B cell (primary cell): ENCODE results near the gene CD81. TPM values are rescaled to one million over a fixed set of nuclear protein-coding genes. Genes with fewer than 3 reads are reported as not detected.
A peak's percentile ranks its signal among the peaks of the same experiment; 100 is the strongest.

ENCODE experiments used
- ATAC-seq: fragments of 200-7000 bp; cut with Tn5 transposase; one replicate; pipeline ENCODE4 v1.10.0; 2021; ENCODE audit warnings: low read depth, mild to moderate bottlenecking, moderate number of reproducible peaks, moderate library complexity
- CTCF ChIA-PET: fragments of 350-600 bp; sonication (Branson Sonifier 250); formaldehyde crosslinking; loops from one replicate; lab custom pipeline; 2021; ENCODE audit warnings: antibody characterized with exemption, inconsistent platforms; lab: Charles Lee
- POLR2A ChIA-PET: fragments of 350-600 bp; sonication (Branson Sonifier 250); formaldehyde crosslinking; loops from one replicate; lab custom pipeline; 2021; ENCODE audit warnings: antibody characterized with exemption; lab: Charles Lee
- DNase-seq: peaks from one replicate; pipeline ENCODE4 v3.0.0; 2013
- H2AFZ ChIP-seq: 2 replicates; pipeline ENCODE4 v1.6.1; 2012; ENCODE audit warnings: mild to moderate bottlenecking, low read depth, low read length; ENCODE audit not compliant: insufficient read depth, poor library complexity, severe bottlenecking
- H3K27ac ChIP-seq, 2 donors: 1 replicate in 1 of 2; 2 replicates in 1 of 2; pipeline ENCODE4 v1.5.1; 2012 to 2013; ENCODE audit warnings: low read length in 2 of 2, mild to moderate bottlenecking in 2 of 2, moderate library complexity in 1 of 2
- H3K27me3 ChIP-seq, 4 experiments: fragments of 200-600 bp in 1 of 4; sonication (generic) in 1 of 4; replicated peaks in 1 of 4; 1 replicate in 2 of 4; 2 replicates in 2 of 4; pipeline versions ENCODE4 v1.6.1 to v1.7.0; 2013 to 2016; ENCODE audit warnings: low read length in 3 of 4, mild to moderate bottlenecking in 2 of 4, mixed read lengths in 1 of 4, moderate library complexity in 1 of 4; ENCODE audit not compliant: insufficient read depth in 4 of 4, control insufficient read depth in 3 of 4; ENCODE audit errors: control extremely low read depth in 1 of 4
- H3K36me3 ChIP-seq, 2 experiments: replicated peaks in 1 of 2; 1 replicate in 1 of 2; 2 replicates in 1 of 2; pipeline versions ENCODE4 v1.6.1 to v1.7.1; 2013; ENCODE audit warnings: low read length in 1 of 2; ENCODE audit not compliant: insufficient read depth in 2 of 2, control insufficient read depth in 1 of 2; ENCODE audit errors: control extremely low read depth in 1 of 2, extremely low read depth in 1 of 2
- H3K4me1 ChIP-seq, 2 donors: fragments of 200-600 bp in 1 of 2; sonication (generic) in 1 of 2; 1 replicate in 1 of 2; 2 replicates in 1 of 2; pipeline versions ENCODE4 v1.5.1 to v1.6.1; 2013 to 2017; ENCODE audit warnings: low read length in 2 of 2; ENCODE audit not compliant: control insufficient read depth in 2 of 2, insufficient read depth in 2 of 2
- H3K4me2 ChIP-seq: replicated peaks from 2 replicates; pipeline ENCODE3; 2012; ENCODE audit warnings: mild to moderate bottlenecking, low read depth, low read length; ENCODE audit not compliant: poor library complexity, severe bottlenecking
- H3K4me3 ChIP-seq, 5 experiments: fragments of 200-600 bp in 1 of 5; sonication (generic) in 1 of 5; 1 replicate in 3 of 5; 2 replicates in 2 of 5; pipeline versions ENCODE4 v1.5.1 to v1.7.0; 2011 to 2016; ENCODE audit warnings: low read length in 4 of 5, mild to moderate bottlenecking in 4 of 5, low read depth in 2 of 5, control low read depth in 1 of 5, moderate library complexity in 1 of 5; ENCODE audit not compliant: insufficient read depth in 1 of 5; ENCODE audit errors: control extremely low read depth in 1 of 5, extremely low read depth in 1 of 5
- H3K79me2 ChIP-seq: fragments of 200-600 bp; sonication (generic); one replicate; pipeline ENCODE4 v1.6.0; 2016; ENCODE audit warnings: low read length; ENCODE audit not compliant: control insufficient read depth, insufficient read depth
- H3K9ac ChIP-seq: fragments of 200-600 bp; sonication (generic); 2 replicates; pipeline ENCODE4 v1.6.1; 2017; ENCODE audit warnings: mild to moderate bottlenecking, low read length, moderate library complexity
- H3K9me3 ChIP-seq, 3 donors: one replicate each; pipeline versions ENCODE4 v1.6.1 to v1.7.1; 2013; ENCODE audit warnings: low read length in 2 of 3; ENCODE audit not compliant: control insufficient read depth in 2 of 3, insufficient read depth in 1 of 3; ENCODE audit errors: control extremely low read depth in 1 of 3
- H4K20me1 ChIP-seq: 2 replicates; pipeline ENCODE4 v1.6.0; 2012; ENCODE audit warnings: mild to moderate bottlenecking, low read length; ENCODE audit not compliant: insufficient read depth, control insufficient read depth, poor library complexity, severe bottlenecking
- H3K27ac Mint-ChIP-seq: one replicate; pipeline ENCODE4 v1.8.0; 2021; ENCODE audit warnings: mixed read lengths
- H3K27me3 Mint-ChIP-seq: one replicate; pipeline ENCODE4 v1.8.0; 2021; ENCODE audit warnings: mixed read lengths
- H3K4me1 Mint-ChIP-seq: one replicate; pipeline ENCODE4 v1.8.0; 2021; ENCODE audit warnings: mixed read lengths
- H3K4me3 Mint-ChIP-seq: one replicate; pipeline ENCODE4 v1.8.0; 2021; ENCODE audit warnings: mixed read lengths
- H3K9me3 Mint-ChIP-seq: one replicate; pipeline ENCODE4 v1.8.0; 2022; ENCODE audit warnings: mixed read lengths; ENCODE audit not compliant: insufficient read depth
- EZH2 ChIP-seq: IDR thresholded peaks from 2 replicates; pipeline ENCODE4 v1.6.1; 2012; ENCODE audit warnings: borderline replicate concordance, low read depth, mild to moderate bottlenecking, moderate library complexity, low read length; ENCODE audit not compliant: insufficient read depth, poor library complexity, severe bottlenecking
- WGBS: methylation state at CpG from one replicate; pipeline ENCODE4 v1.1.5; 2013; ENCODE audit warnings: missing lambda C conversion rate; ENCODE audit not compliant: insufficient coverage; 5-methylcytosine and 5-hydroxymethylcytosine counted together
- intact Hi-C: fragments of 100-400 bp; cut with micrococcal nuclease; formaldehyde crosslinking; loops from one replicate; pipeline ENCODE4 v1.10.0; 2022
- polyA plus RNA-seq: library from polyadenylated mRNA; depleted of rRNA; stranded (reverse); fragments of >200 nt; gene quantifications from 2 replicates; pipeline ENCODE4 v1.2.3, GENCODE V29; 2012
- total RNA-seq, 2 donors: library from RNA; stranded (reverse); fragments of 120-200 nt in 1 of 2; gene quantifications; 1 replicate in 1 of 2; 2 replicates in 1 of 2; pipeline versions ENCODE4 v1.2.3 to v1.2.4, GENCODE V29; 2013 to 2022
- TF ChIP-seq, protein P1 (sequence below): fragments of 200-600 bp; IDR thresholded peaks from one replicate; pipeline ENCODE4 v1.8.0; 2022; ENCODE audit warnings: antibody characterized with exemption, mild to moderate bottlenecking

The CD81 gene
- total and polyA plus RNA-seq, 2 donors (not counting 1 experiment from before 2014, with no cell fraction given): 253 to 361 TPM

DNA sequence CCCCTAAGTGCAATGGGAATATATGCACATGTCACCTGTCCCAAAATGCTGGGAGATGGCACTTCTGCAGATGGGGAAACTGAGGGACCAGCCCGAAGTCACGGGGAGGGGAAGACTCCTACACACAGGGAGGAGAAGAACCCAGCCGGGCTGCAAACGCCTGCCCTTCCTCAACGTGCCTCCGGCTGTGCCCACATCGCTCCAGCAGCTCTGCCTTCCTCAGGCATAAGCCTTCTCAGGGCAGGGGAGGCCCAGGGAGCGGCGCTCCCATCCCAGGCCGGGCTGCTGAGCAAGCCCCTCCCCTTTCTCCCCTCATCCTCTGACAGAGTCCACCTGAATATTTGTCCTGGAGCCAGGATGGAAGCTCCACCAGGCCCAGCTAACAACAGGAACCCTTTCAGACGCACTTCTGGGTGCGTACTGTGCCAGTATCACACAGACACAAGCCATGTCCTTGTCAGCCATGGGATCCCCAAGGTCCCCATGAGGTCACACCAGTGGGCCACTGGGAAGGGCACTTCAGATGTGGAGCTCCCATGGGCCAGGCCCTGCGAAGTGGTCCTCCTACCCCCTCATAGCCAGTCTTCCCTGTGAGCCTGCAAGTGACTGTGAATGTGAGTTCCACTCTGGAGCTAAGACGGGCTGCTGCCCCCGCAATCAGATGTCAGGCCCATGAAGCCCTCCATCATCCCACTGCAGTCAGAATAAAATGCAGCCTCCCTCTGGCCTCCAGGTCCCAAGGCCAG lies 2.5 kb upstream of the CD81 start:
- ChIA-PET POLR2A (interaction anchor here (0.6 kb wide), 1 partner anchor 1869 kb away, joined by 5 read pairs; no protein-coding TSS in a partner anchor), CTCF (interaction anchor here (1.1 kb wide), 1 partner anchor 9 kb away, joined by 3 read pairs; no protein-coding TSS in a partner anchor)
- no peaks in the 10 kb centered on the region for H3K9me3 Mint-ChIP-seq
- no peak overlapping the region for H3K27ac ChIP-seq
- WGBS: 95% methylated on average over 15 of the region's 15 CpGs
- peaks cover 32% of the 10 kb centered on the region for H4K20me1 ChIP-seq
- H3K27me3 Mint-ChIP-seq: no peaks in the 10 kb centered on the region
- H3K27ac Mint-ChIP-seq: no peak overlapping the region
- peaks cover 0 to 1% of the 10 kb centered on the region in 2 experiments for H3K36me3 ChIP-seq
- peaks cover 0 to 4% (median 0%) of the 10 kb centered on the region in 3 donors for H3K9me3 ChIP-seq
- peaks cover 16% of the 10 kb centered on the region for H3K4me1 Mint-ChIP-seq
- no peak overlapping the region for H3K9ac ChIP-seq
- H3K4me3 Mint-ChIP-seq: no peak overlapping the region
- H3K4me2 ChIP-seq: no peak overlapping the region
- no peak for ATAC-seq
- peaks cover 30% of the 10 kb centered on the region for H3K79me2 ChIP-seq
- TF ChIP-seq EZH2: no peak
- TF ChIP-seq, protein P1, sequence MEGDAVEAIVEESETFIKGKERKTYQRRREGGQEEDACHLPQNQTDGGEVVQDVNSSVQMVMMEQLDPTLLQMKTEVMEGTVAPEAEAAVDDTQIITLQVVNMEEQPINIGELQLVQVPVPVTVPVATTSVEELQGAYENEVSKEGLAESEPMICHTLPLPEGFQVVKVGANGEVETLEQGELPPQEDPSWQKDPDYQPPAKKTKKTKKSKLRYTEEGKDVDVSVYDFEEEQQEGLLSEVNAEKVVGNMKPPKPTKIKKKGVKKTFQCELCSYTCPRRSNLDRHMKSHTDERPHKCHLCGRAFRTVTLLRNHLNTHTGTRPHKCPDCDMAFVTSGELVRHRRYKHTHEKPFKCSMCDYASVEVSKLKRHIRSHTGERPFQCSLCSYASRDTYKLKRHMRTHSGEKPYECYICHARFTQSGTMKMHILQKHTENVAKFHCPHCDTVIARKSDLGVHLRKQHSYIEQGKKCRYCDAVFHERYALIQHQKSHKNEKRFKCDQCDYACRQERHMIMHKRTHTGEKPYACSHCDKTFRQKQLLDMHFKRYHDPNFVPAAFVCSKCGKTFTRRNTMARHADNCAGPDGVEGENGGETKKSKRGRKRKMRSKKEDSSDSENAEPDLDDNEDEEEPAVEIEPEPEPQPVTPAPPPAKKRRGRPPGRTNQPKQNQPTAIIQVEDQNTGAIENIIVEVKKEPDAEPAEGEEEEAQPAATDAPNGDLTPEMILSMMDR: no peak
- H3K27me3 ChIP-seq: no peaks in the 10 kb centered on the region
- no peak overlapping the region for H2AFZ ChIP-seq
- no peak for DNase-seq
- intact Hi-C loops: no loop called here
- H3K4me3 ChIP-seq: no peak overlapping the region
- peaks cover 18 to 23% of the 10 kb centered on the region in 2 donors for H3K4me1 ChIP-seq

DNA sequence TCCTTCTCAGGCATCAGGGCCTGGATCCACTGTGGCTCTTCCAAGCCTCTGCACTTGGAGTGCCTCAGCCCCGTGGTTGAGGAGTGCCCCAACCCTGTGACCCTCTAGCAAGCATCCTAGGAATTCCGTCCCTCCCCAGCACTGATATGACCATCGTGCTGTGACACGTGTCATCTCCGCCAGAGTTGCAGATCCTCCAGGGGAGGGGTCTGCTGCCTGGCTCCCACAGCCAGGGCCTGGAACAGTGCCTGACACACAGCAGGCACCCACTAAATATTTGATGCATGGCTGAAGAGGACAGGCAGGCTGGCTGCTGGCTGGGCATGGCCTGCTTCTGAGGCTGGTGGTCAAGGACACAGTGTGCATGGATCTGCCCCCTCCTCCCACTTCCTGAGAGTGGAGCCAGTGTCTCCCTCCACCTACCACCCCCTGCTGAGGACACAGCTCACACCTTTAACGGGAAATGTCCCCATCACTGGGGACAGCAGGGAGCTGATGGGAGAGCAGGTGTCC lies 1.7 kb upstream of the CD81 start:
- POLR2A ChIA-PET: interaction anchor here (0.6 kb wide), 1 partner anchor 1869 kb away, joined by 5 read pairs; no protein-coding TSS in a partner anchor

More for the DNA sequence above, 1.7 kb upstream of the CD81 start:
- peaks cover 0 to 7% of the 10 kb centered on the region in 2 experiments for H3K36me3 ChIP-seq
- CTCF ChIA-PET: interaction anchor here (3.0 kb wide), 1 partner anchor 70 kb away, joined by 17 read pairs; no protein-coding TSS in a partner anchor
- 98% methylated on average over 5 of the region's 6 CpGs for WGBS
- peaks cover 39% of the 10 kb centered on the region for H4K20me1 ChIP-seq
- no peak overlapping the region for H3K9ac ChIP-seq
- ATAC-seq: no peak
- no peaks in the 10 kb centered on the region for H3K9me3 Mint-ChIP-seq
- H3K4me2 ChIP-seq: no peak overlapping the region
- H3K27me3 ChIP-seq: no peaks in the 10 kb centered on the region
- H3K9me3 ChIP-seq: peaks cover 0 to 4% (median 0%) of the 10 kb centered on the region in 3 donors
- H3K27ac Mint-ChIP-seq: no peak overlapping the region
- H3K4me3 Mint-ChIP-seq: peak overlapping the region; percentile 74
- no peak overlapping the region for H3K27ac ChIP-seq
- no peaks in the 10 kb centered on the region for H3K27me3 Mint-ChIP-seq
- H3K79me2 ChIP-seq: peaks cover 37% of the 10 kb centered on the region
- TF ChIP-seq EZH2: no peak
- TF ChIP-seq, protein P1: no peak
- no peak overlapping the region for H3K4me3 ChIP-seq
- H3K4me1 ChIP-seq: peaks cover 26 to 31% of the 10 kb centered on the region in 2 donors
- no peak overlapping the region for H2AFZ ChIP-seq
- intact Hi-C loops: no loop called here
- DNase-seq: no peak
- H3K4me1 Mint-ChIP-seq: peaks cover 24% of the 10 kb centered on the region
